ENCODE results near the gene PKM.

Gene PKM

DNA sequence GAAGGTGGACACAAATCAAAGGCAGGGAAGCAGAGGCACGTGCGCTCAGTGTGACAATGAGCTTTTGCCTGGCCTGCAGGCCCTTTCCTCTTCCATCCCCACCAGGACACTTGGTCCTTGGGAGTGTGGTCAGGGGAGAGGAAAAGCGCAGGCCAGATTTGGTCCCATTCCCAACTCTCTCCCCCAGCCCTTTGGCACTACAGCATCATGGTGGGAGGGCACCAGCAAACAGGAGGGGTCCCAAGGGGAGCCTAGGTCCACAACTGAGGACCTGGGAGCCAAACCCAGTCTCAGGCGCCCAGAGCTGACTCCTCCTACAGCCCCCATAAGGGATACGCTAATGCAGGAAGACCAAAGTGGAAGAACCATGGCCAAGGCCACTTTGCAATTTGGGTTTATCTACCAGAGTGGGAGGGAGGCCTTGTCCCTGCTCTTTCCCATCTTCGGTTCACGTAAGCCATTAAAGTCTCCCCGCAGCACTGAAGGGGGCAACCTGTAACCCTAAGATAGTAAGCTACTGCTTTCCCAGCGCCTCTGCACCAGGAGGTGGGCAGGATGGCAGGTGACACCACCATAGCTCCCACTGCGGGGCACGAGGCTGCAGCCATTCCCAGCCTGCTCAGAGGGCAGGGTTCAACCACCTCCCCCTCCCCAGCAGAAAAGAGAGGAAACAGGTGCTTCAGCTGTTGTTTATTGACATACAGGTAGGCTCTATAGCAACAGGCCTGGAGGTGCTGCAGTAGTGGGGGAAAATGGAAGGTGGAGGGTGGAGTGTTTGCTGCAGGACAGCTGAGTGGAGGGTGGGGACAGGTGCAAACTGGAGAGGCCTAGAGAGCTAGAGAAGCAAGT, 32.4 kb downstream of the PKM start:
- peak; percentile 45; the same call in 1 of the 2 replicates for TF ChIP-seq POLR2AphosphoS5 (IDR thresholded peaks at IDR 0.05; ENCODE audit: low read depth, low read length)
- TF ChIP-seq SPI1 (IDR thresholded peaks at IDR 0.05; ENCODE audit: low read depth, low read length), result no peak
- TF ChIP-seq POU2F2 (IDR thresholded peaks at IDR 0.05; ENCODE audit: low read depth, low read length), result 0 out of 2 replicates have a peak, but pooled peaks have one; percentile 54
- peak; percentile 41; the same call in 1 of the 2 replicates for TF ChIP-seq POLR2A (IDR thresholded peaks at IDR 0.05; ENCODE audit: low read depth, low read length)
- no peak for TF ChIP-seq PAX5 (IDR thresholded peaks at IDR 0.05; ENCODE audit: insufficient read depth, low read length, severe bottlenecking)
- TF ChIP-seq TAF1 (IDR thresholded peaks at IDR 0.05; ENCODE audit: low read depth, low read length), result no peak
- no peak for DNase-seq (ENCODE audit: insufficient read length, low spot score)
- FAIRE-seq, result no peak

DNA sequence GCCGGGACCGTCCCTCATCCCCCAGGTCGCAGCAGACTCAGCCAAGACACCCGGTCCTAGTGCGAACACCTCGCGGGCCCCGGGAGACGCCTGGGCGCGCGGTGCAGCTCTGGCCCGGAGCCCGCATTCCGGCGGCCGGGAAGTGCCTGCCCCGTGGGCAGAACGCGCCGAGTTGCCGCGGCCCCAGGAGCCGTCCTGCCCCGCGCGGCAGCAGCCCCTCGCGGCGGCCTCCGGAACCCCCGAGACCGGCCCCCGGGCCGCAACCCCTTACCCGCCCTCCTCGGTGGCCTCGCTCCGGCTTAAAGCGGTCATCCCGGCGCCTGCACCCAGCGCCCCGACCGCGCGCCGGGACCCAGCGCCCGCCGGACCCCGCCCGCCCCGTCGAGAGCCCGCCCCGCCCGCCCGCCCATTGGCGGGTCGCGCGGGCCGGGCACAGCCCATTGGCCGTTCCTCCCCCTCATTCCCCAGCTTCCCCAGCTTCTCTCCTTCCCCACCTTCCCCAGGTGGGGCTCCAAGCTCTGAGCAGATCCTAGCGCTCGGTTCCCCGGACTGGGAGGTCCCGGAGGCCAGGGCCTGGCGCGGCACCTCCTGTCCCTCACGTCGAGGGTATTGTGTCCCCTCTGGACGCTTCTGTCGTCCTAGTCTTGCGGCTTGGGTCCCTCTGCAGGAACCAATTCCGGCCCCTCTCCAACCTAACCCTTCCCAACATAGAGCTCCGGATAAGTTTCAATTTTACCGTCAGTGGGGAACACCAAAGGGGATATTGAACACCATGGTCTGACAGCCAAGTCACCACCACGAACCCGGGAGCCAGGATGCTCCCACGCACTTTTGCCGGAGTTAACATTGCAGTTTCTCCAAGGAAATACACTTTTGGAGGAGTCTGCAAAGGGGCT, 33.3 kb downstream of the PKM start, which contains the start of gene GRAMD2A:
TSS of gene GRAMD2A (minus strand) at position 328 of the 896 bp plus-strand sequence.
- FAIRE-seq (no peak), DNase-seq (ENCODE audit: insufficient read length, low spot score) (peak; percentile 82)
- no peak for TF ChIP-seq POLR2A (IDR thresholded peaks at IDR 0.05; ENCODE audit: low read depth, low read length)

DNA sequence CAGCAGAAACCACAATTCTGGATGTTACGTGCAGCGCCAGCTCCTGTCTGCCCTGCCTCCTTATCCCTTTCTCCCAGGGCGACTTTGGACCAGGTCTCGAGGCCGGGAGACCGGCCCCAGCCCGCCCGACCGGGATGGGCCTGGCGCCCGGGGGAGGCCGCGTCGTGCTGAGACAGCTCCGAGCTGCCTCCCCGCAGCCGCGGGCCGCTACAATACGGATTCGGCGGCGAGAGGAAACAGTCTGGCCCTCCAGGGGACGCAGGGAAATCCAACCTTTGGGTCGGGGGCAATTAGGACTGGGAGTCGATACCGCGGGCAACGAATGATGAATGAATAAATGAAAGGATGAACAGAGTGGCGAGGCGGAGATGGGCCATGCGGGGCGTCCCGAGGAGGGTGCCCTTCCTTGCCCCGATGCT, 33.9 kb downstream of the PKM start:
- no peak for FAIRE-seq

DNA sequence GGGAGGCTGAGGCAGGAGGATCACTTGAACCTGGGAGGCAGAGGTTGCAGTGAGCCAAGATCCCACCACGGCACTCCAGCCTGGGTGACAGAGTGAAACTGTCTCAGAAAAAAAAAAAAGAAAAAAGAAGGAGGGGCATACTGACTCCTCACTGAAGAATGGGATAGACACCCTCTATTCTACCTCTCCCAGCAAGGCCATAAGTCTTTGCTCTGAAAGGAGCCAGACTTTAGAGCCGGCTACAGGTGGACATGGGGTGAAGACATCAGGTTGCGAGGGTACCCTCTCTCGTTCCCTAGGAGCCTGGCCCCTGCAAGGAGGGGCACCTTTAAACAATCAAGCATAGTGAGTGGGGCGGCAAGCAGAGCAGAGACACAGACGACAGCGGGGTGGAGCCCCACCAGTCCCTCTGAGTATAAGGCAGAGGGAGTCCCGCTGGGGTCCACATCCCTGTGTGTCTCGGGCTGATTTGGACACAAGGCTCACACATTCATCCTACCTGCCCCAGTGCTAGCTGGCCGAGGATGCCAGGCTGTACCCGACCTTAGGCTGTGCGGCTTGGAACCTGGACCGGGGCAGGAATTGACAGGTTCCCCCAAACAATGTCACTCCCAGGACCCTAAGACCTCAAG, 34.5 kb downstream of the PKM start:
- DNase-seq (ENCODE audit: insufficient read length, low spot score), result no peak
- TF ChIP-seq SPI1 (IDR thresholded peaks at IDR 0.05; ENCODE audit: low read depth, low read length), result no peak
- no peak for TF ChIP-seq TAF1 (IDR thresholded peaks at IDR 0.05; ENCODE audit: low read depth, low read length)
- TF ChIP-seq POLR2AphosphoS5 (IDR thresholded peaks at IDR 0.05; ENCODE audit: low read depth, low read length), result no peak
- TF ChIP-seq POU2F2 (IDR thresholded peaks at IDR 0.05; ENCODE audit: low read depth, low read length), result no peak
- TF ChIP-seq PAX5 (IDR thresholded peaks at IDR 0.05; ENCODE audit: insufficient read depth, low read length, severe bottlenecking), result no peak
- no peak for TF ChIP-seq POLR2A (IDR thresholded peaks at IDR 0.05; ENCODE audit: low read depth, low read length)
- no peak for FAIRE-seq

More for the DNA sequence above, 33.9 kb downstream of the PKM start:
- TF ChIP-seq POLR2A (IDR thresholded peaks at IDR 0.05; ENCODE audit: low read depth, low read length), result no peak
- TF ChIP-seq POLR2AphosphoS5 (IDR thresholded peaks at IDR 0.05; ENCODE audit: low read depth, low read length), result no peak
- no peak for TF ChIP-seq POU2F2 (IDR thresholded peaks at IDR 0.05; ENCODE audit: low read depth, low read length)
- TF ChIP-seq SPI1 (IDR thresholded peaks at IDR 0.05; ENCODE audit: low read depth, low read length), result no peak
- TF ChIP-seq PAX5 (IDR thresholded peaks at IDR 0.05; ENCODE audit: insufficient read depth, low read length, severe bottlenecking), result no peak
- no peak for TF ChIP-seq TAF1 (IDR thresholded peaks at IDR 0.05; ENCODE audit: low read depth, low read length)
- DNase-seq (ENCODE audit: insufficient read length, low spot score), result no peak

DNA sequence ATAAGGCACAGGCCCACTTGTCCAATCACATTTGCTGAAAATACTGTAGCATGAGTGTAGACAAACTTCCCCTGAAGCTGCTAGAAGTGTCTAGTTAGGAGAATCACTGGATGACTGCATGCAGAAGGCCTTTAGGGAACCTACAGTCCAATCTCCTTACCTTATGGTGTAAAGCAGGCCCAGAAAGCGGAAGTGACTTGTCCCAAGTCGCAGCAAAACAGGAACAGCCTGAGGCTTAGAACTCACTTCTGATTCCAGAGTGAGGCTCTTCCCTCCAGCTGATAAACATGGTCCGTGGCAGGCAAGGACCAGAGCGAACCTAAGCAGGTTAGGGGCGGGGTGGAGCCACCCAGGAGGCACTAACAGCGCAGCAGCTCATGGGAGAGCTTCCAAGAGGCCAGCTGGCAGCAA, 35.9 kb downstream of the PKM start:
- FAIRE-seq (no peak), DNase-seq (ENCODE audit: insufficient read length, low spot score) (no peak)
- TF ChIP-seq PAX5 (IDR thresholded peaks at IDR 0.05; ENCODE audit: insufficient read depth, low read length, severe bottlenecking) (no peak), SPI1 (IDR thresholded peaks at IDR 0.05; ENCODE audit: low read depth, low read length) (peak; percentile 89)

DNA sequence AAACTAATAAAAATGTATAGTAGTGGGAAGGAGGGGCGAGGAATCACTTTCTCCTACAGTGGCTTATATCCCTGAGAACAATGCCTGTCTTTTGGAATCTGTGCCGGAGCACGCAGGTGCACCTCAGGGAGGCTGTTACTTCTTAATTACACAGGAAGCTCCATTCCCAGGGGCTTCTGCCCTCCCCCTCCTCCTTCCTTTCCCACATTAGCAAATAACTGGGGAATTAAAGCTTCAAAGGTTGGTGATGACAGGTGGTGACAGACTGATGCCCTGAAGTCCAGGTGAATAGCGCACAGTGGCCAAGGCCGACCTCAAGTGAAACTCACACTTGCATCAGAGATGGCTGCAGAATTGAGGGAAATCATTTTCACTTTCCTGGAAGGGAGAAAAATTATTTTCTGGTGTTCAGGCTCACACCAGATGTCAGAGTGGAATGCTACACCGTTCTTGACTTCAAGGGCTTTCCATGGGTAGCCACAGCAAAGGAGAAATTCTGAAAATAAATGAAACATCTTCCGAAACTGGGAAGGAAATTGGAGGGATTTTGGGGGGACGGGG, 37.1 kb downstream of the PKM start:
- FAIRE-seq (no peak), DNase-seq (ENCODE audit: insufficient read length, low spot score) (no peak)
- TF ChIP-seq SPI1 (IDR thresholded peaks at IDR 0.05; ENCODE audit: low read depth, low read length) (no peak), PAX5 (IDR thresholded peaks at IDR 0.05; ENCODE audit: insufficient read depth, low read length, severe bottlenecking) (no peak), POLR2A (IDR thresholded peaks at IDR 0.05; ENCODE audit: low read depth, low read length) (no peak), TAF1 (IDR thresholded peaks at IDR 0.05; ENCODE audit: low read depth, low read length) (no peak), POLR2AphosphoS5 (IDR thresholded peaks at IDR 0.05; ENCODE audit: low read depth, low read length) (no peak), POU2F2 (IDR thresholded peaks at IDR 0.05; ENCODE audit: low read depth, low read length) (no peak)

DNA sequence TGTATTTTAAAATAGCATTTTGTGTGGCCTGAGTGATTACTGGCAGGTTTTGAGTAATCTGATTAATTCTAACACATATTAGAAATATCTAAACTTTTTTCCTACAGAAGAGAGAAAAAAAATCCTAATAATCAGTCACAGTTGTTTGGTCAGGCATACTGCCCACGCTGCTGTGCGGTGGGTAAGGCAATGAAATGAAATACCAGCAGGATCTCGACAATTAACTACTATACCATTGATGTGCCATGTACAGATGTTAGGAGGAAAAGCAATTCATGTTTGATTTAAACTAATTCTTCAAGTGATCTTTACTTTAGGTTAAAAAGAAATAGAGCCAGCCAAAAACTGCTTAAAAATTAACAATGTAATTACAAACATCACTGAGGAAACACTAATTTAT, 38.6 kb downstream of the PKM start:
- no peak for FAIRE-seq
- TF ChIP-seq SPI1 (IDR thresholded peaks at IDR 0.05; ENCODE audit: low read depth, low read length), result no peak
- no peak for TF ChIP-seq POLR2AphosphoS5 (IDR thresholded peaks at IDR 0.05; ENCODE audit: low read depth, low read length)
- TF ChIP-seq POU2F2 (IDR thresholded peaks at IDR 0.05; ENCODE audit: low read depth, low read length), result no peak

DNA sequence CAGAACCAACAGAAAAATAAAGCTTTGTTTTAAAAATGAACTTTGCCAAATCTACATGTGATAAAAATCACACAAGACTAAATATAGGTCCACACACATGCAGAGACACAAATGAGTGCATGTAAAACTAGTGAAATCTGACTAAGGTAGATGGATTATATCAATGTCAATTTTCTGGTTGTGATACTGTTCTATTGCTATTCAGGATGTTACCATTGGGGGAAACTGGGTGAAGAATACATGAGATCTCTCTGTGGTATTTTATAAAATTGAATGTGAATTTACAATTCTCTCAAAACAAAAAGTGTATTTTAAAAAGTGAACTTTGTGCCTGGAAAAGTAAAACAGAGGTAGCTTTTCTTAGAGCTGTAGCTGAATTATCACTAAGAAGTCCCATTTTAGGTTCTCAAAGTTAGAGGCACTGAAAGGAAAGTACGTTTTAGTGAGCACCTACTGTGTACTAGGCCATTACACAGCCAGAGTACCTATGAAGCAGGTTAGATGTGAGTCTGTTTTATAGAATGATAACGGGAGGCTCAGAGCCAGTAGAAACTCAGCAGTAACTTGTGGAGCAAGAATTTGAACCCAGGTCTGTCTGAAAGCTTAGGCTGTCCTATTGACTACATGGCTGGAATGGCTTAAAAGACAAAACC, 41.6 kb downstream of the PKM start:
- no peak for DNase-seq (ENCODE audit: insufficient read length, low spot score)
- no peak for TF ChIP-seq SPI1 (IDR thresholded peaks at IDR 0.05; ENCODE audit: low read depth, low read length)
- TF ChIP-seq TAF1 (IDR thresholded peaks at IDR 0.05; ENCODE audit: low read depth, low read length), result no peak
- TF ChIP-seq POLR2AphosphoS5 (IDR thresholded peaks at IDR 0.05; ENCODE audit: low read depth, low read length), result no peak
- no peak for TF ChIP-seq POLR2A (IDR thresholded peaks at IDR 0.05; ENCODE audit: low read depth, low read length)
- no peak for TF ChIP-seq POU2F2 (IDR thresholded peaks at IDR 0.05; ENCODE audit: low read depth, low read length)
- no peak for TF ChIP-seq PAX5 (IDR thresholded peaks at IDR 0.05; ENCODE audit: insufficient read depth, low read length, severe bottlenecking)
- no peak for FAIRE-seq

More for the DNA sequence above, 38.6 kb downstream of the PKM start:
- DNase-seq (ENCODE audit: insufficient read length, low spot score), result no peak
